ENCODE measurements around the gene FBXW8.

GRCh38 chr12:116890330-116890729 is 20.4 kb upstream of the FBXW8 start:
- TF ChIP-seq, protein P1, sequence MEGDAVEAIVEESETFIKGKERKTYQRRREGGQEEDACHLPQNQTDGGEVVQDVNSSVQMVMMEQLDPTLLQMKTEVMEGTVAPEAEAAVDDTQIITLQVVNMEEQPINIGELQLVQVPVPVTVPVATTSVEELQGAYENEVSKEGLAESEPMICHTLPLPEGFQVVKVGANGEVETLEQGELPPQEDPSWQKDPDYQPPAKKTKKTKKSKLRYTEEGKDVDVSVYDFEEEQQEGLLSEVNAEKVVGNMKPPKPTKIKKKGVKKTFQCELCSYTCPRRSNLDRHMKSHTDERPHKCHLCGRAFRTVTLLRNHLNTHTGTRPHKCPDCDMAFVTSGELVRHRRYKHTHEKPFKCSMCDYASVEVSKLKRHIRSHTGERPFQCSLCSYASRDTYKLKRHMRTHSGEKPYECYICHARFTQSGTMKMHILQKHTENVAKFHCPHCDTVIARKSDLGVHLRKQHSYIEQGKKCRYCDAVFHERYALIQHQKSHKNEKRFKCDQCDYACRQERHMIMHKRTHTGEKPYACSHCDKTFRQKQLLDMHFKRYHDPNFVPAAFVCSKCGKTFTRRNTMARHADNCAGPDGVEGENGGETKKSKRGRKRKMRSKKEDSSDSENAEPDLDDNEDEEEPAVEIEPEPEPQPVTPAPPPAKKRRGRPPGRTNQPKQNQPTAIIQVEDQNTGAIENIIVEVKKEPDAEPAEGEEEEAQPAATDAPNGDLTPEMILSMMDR (IDR thresholded peaks at IDR 0.05) = no peak
- TF ChIP-seq E2F1 (CRISPR knock-in tag; IDR thresholded peaks at IDR 0.05) = no peak
- no peak for TF ChIP-seq ATF1 (CRISPR knock-in tag; IDR thresholded peaks at IDR 0.05)
- TF ChIP-seq, protein P2, sequence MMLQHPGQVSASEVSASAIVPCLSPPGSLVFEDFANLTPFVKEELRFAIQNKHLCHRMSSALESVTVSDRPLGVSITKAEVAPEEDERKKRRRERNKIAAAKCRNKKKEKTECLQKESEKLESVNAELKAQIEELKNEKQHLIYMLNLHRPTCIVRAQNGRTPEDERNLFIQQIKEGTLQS (CRISPR knock-in tag; conservative IDR thresholded peaks at IDR 0.05) = no peak
- no peak for TF ChIP-seq ZNF671 (CRISPR knock-in tag; IDR thresholded peaks at IDR 0.05)
- TF ChIP-seq FOXJ3 (CRISPR knock-in tag; IDR thresholded peaks at IDR 0.05; ENCODE audit: borderline replicate concordance) = no peak
- no peak for TF ChIP-seq MAX (CRISPR knock-in tag; IDR thresholded peaks at IDR 0.05)

Measured in WTC11 (cell line).